ENCODE measurements around the gene CEP152. TPM values are rescaled to one million over a fixed set of nuclear protein-coding genes. Genes with fewer than 3 reads are reported as not detected.

CEP152 gene
- total and polyA plus RNA-seq, 2 experiments from 2014 or later: 14.6 to 30.5 TPM

DNA sequence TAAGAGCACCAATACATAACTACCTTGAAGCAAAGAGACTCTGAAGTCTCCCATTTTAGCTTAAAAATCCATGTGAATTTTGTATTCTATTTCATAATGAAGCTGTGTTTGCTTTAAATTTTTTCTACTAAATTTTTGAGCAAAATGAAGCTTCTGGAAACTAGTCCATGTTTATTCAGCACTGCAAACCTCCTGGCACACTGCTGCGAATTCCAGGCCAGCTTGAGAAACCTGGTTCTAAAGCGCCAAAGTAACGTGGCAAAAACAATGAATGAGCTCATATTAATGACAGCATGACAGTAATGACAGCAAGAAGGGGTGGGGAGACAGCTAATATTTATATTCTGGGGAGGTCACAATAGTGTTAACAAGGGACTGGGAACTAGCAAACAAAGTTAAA, 25.7 kb downstream of the CEP152 start (continued):
- TF ChIP-seq EZH2phosphoT487 (IDR thresholded peaks at IDR 0.05; ENCODE audit: unreplicated experiment): no peak

GRCh38 chr15:48784756-48785155, 26.1 kb downstream of the CEP152 start:
- no peaks in the 10 kb centered on the region for H3K79me2 ChIP-seq (replicated peaks; ENCODE audit: insufficient read depth)
- H3K27ac Mint-ChIP-seq: peak overlapping the region; percentile 6; the same call in 1 of the 2 replicates
- no peaks in the 10 kb centered on the region for H3K9me3 Mint-ChIP-seq

More at GRCh38 chr15:48784756-48785155, 26.1 kb downstream of the CEP152 start:
- ATAC-seq: no peak
- H3F3A ChIP-seq (replicated peaks; ENCODE audit: low read depth): no peaks in the 10 kb centered on the region
- DNase-seq (ENCODE audit: low spot score): no peak
- no peak overlapping the region for H3K4me2 ChIP-seq
- Mint-ChIP-seq H3K27me3 (ENCODE audit: insufficient read depth, low read depth, poor library complexity) (no peaks in the 10 kb centered on the region), H3K36me3 (ENCODE audit: low read depth) (peaks cover 26% of the 10 kb centered on the region), H3K4me1 (no peaks in the 10 kb centered on the region), H3K4me3 (no peak overlapping the region)
- H3K4me3 ChIP-seq: no peak overlapping the region
- H4K20me1 ChIP-seq (replicated peaks; ENCODE audit: insufficient read depth): 0 out of 2 replicates have a peak, but pooled peaks cover 4% of the 10 kb centered on the region
- TF ChIP-seq JUNB (IDR thresholded peaks at IDR 0.05; ENCODE audit: unreplicated experiment) (no peak), EZH2phosphoT487 (IDR thresholded peaks at IDR 0.05; ENCODE audit: unreplicated experiment) (no peak), ZNF114 (CRISPR knock-in tag; IDR thresholded peaks at IDR 0.05) (no peak), POLR2AphosphoS5 (IDR thresholded peaks at IDR 0.05; ENCODE audit: low read depth) (no peak), NANOG (IDR thresholded peaks at IDR 0.05; ENCODE audit: borderline replicate concordance) (no peak), STAT1 (IDR thresholded peaks at IDR 0.05; ENCODE audit: unreplicated experiment) (no peak), EZH2 (IDR thresholded peaks at IDR 0.05; ENCODE audit: low read depth, unreplicated experiment) (no peak), ZNF331 (CRISPR knock-in tag; IDR thresholded peaks at IDR 0.05; ENCODE audit: low read depth) (no peak), CREB1 (CRISPR knock-in tag; IDR thresholded peaks at IDR 0.05; ENCODE audit: low read depth) (no peak), ZNF462 (CRISPR knock-in tag; IDR thresholded peaks at IDR 0.05) (no peak)
- TF ChIP-seq, protein P1, sequence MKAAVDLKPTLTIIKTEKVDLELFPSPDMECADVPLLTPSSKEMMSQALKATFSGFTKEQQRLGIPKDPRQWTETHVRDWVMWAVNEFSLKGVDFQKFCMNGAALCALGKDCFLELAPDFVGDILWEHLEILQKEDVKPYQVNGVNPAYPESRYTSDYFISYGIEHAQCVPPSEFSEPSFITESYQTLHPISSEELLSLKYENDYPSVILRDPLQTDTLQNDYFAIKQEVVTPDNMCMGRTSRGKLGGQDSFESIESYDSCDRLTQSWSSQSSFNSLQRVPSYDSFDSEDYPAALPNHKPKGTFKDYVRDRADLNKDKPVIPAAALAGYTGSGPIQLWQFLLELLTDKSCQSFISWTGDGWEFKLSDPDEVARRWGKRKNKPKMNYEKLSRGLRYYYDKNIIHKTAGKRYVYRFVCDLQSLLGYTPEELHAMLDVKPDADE (IDR thresholded peaks at IDR 0.05): no peak
- TF ChIP-seq, protein P2, sequence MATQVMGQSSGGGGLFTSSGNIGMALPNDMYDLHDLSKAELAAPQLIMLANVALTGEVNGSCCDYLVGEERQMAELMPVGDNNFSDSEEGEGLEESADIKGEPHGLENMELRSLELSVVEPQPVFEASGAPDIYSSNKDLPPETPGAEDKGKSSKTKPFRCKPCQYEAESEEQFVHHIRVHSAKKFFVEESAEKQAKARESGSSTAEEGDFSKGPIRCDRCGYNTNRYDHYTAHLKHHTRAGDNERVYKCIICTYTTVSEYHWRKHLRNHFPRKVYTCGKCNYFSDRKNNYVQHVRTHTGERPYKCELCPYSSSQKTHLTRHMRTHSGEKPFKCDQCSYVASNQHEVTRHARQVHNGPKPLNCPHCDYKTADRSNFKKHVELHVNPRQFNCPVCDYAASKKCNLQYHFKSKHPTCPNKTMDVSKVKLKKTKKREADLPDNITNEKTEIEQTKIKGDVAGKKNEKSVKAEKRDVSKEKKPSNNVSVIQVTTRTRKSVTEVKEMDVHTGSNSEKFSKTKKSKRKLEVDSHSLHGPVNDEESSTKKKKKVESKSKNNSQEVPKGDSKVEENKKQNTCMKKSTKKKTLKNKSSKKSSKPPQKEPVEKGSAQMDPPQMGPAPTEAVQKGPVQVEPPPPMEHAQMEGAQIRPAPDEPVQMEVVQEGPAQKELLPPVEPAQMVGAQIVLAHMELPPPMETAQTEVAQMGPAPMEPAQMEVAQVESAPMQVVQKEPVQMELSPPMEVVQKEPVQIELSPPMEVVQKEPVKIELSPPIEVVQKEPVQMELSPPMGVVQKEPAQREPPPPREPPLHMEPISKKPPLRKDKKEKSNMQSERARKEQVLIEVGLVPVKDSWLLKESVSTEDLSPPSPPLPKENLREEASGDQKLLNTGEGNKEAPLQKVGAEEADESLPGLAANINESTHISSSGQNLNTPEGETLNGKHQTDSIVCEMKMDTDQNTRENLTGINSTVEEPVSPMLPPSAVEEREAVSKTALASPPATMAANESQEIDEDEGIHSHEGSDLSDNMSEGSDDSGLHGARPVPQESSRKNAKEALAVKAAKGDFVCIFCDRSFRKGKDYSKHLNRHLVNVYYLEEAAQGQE (IDR thresholded peaks at IDR 0.05; ENCODE audit: unreplicated experiment): no peak
- TF ChIP-seq, protein P3, sequence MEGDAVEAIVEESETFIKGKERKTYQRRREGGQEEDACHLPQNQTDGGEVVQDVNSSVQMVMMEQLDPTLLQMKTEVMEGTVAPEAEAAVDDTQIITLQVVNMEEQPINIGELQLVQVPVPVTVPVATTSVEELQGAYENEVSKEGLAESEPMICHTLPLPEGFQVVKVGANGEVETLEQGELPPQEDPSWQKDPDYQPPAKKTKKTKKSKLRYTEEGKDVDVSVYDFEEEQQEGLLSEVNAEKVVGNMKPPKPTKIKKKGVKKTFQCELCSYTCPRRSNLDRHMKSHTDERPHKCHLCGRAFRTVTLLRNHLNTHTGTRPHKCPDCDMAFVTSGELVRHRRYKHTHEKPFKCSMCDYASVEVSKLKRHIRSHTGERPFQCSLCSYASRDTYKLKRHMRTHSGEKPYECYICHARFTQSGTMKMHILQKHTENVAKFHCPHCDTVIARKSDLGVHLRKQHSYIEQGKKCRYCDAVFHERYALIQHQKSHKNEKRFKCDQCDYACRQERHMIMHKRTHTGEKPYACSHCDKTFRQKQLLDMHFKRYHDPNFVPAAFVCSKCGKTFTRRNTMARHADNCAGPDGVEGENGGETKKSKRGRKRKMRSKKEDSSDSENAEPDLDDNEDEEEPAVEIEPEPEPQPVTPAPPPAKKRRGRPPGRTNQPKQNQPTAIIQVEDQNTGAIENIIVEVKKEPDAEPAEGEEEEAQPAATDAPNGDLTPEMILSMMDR (conservative IDR thresholded peaks at IDR 0.05; ENCODE audit: low read depth in 2 of 2): no peak
- no peak overlapping the region for H2AFZ ChIP-seq
- H3K9me2 ChIP-seq (ENCODE audit: insufficient read depth): no peaks in the 10 kb centered on the region
- no peaks in the 10 kb centered on the region for H3K27me3 ChIP-seq (ENCODE audit: insufficient read depth)
- no peak overlapping the region for H3K27ac ChIP-seq (ENCODE audit: low read depth)
- peaks cover 21% of the 10 kb centered on the region for H3K36me3 ChIP-seq (ENCODE audit: insufficient read depth)
- no peaks in the 10 kb centered on the region for H3K4me1 ChIP-seq (ENCODE audit: insufficient read depth)

All from GM23338 (cell line).